Measurements from ENCODE around the gene CAND2. TPM values are rescaled to one million over a fixed set of nuclear protein-coding genes. Genes with fewer than 3 reads are reported as not detected.

Gene CAND2
- total RNA-seq, 2 donors from 2014 or later: 3.6 to 6.6 TPM

DNA sequence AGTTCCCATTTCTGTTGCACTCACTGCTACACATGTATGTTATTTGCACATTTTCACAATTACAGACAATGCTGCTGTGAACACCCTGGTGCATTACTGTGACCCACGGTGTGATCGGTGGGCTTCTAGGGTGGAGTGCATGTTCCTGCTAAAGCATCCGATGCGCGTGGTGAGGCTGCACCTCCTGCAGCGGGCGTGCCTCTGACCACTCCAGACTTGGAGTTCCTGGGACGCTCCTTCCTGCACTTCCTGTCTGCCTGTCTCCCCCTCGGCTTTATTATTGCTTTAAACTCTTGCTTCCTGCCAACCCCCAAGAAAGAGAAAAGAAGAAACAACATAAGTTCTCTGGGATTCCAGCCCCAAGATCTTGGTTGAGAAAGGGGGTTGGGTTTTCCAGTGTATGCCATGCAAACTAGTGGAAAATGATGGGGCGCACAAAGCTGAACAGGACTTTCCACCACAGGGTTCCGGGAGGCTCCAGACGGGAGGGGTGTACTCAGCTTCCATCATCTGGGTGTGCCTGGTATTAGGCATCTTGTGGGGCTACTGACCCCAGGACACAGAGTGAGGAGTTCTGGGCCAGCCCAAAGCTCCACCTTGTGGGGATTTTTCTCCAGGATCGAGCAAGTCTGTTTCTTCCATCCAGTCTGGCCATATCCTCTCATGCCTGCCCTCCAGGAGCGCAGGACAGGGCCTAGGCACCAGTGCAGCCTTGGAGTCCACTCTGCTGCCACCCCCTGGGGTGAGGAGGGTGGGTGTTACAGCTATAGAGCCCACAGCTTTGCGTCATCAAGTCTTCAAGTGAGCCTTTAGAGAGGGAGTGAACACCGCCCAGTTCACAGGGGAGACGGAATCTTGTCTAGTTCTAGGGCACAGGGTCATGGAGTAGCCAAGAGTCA is 33.7 kb downstream of the CAND2 start:
- no peak for TF ChIP-seq CTCF (IDR thresholded peaks at IDR 0.05)
- WGBS, 2 donors: 77 to 81% methylated on average over 14 to 17 of the region's 17 CpGs
- intact Hi-C loops (cut with DNase I): no loop called here
- Histone ChIP-seq H3K27me3 (no peaks in the 10 kb centered on the region), H3K4me1 (no peaks in the 10 kb centered on the region), H3K4me3 (no peak overlapping the region), H3K9me3 (no peaks in the 10 kb centered on the region), H3K36me3 (replicated peaks in 1 of 2; ENCODE audit: insufficient read depth in 1 of 2, low read depth in 2 of 2) (peaks cover 10 to 14% of the 10 kb centered on the region in 2 donors), H3K27ac (no peak overlapping the region)
- no peak for DNase-seq
- no peak for ATAC-seq

DNA sequence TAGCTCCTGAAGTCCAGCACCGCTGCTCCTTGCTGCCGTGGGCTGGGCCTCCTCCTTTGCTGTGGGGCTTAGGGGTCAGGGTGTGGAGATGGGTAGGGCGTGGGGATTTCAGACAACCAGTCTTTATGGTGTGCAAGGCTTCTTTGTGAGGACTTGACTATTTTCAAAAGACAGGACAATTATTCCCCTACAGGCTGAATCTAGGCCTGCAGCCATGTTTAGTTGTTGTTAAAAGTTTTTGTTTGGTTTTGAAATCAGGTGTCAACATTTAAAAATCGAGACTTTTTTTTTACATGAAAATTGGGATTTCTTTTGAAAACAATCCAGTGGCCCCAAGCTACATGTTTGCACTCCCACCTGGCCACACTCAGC is 34.3 kb downstream of the CAND2 start:
- no peaks in the 10 kb centered on the region for H3K4me1 ChIP-seq
- 82 to 85% methylated on average over 4 of the region's 4 CpGs for WGBS, 2 donors

DNA sequence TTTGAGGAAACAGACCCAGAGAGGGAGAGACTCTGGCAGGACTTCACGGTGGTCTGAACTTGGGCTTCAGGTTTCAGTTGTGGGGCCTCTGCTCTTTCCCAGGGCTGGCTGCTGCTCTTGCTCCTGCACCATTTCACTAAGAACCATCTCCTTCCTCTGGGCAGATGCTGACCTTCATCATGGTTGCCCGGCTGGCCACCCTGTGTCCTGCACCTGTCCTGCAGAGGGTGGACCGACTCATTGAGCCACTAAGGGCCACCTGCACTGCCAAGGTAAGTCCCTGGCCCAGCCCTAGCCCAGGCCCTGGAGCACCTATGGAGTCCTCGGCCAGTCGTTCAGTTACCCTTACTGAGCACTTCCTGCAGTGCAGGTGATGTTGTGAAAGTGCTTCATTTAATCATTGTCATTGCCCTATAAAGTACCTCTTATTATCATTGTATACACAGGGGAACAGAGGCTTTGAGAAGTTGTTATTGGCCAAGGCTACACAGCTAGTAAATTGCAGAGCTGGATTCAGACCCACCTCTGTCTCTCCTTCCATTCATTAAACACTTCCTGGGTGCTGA is 34.9 kb downstream of the CAND2 start:
- H3K4me1 ChIP-seq: no peaks in the 10 kb centered on the region
- 71 to 81% methylated on average over 3 to 5 of the region's 5 CpGs for WGBS, 2 donors
- no peak for ATAC-seq
- H3K4me3 ChIP-seq: no peak overlapping the region
- peaks cover 18 to 22% of the 10 kb centered on the region in 2 donors for H3K36me3 ChIP-seq (replicated peaks in 1 of 2; ENCODE audit: insufficient read depth in 1 of 2, low read depth in 2 of 2)
- H3K27me3 ChIP-seq: no peaks in the 10 kb centered on the region
- H3K27ac ChIP-seq: no peak overlapping the region
- TF ChIP-seq CTCF (IDR thresholded peaks at IDR 0.05) (no peak), POLR2A (IDR thresholded peaks at IDR 0.05) (no peak)
- no peaks in the 10 kb centered on the region for H3K9me3 ChIP-seq
- intact Hi-C loops (cut with DNase I): no loop called here
- no peak for DNase-seq

More for the DNA sequence above, 34.3 kb downstream of the CAND2 start:
- TF ChIP-seq POLR2A (IDR thresholded peaks at IDR 0.05): no peak
- peak in 2 of 7 experiments; percentile 4 to 23 for TF ChIP-seq CTCF (IDR thresholded peaks at IDR 0.05)
- no peak overlapping the region for H3K4me3 ChIP-seq
- DNase-seq (no peak), ATAC-seq (no peak)
- no peaks in the 10 kb centered on the region for H3K27me3 ChIP-seq
- no peaks in the 10 kb centered on the region for H3K9me3 ChIP-seq
- intact Hi-C loops (cut with DNase I): no loop called here
- no peak overlapping the region for H3K27ac ChIP-seq
- peaks cover 16 to 18% of the 10 kb centered on the region in 2 donors for H3K36me3 ChIP-seq (replicated peaks in 1 of 2; ENCODE audit: insufficient read depth in 1 of 2, low read depth in 2 of 2)

DNA sequence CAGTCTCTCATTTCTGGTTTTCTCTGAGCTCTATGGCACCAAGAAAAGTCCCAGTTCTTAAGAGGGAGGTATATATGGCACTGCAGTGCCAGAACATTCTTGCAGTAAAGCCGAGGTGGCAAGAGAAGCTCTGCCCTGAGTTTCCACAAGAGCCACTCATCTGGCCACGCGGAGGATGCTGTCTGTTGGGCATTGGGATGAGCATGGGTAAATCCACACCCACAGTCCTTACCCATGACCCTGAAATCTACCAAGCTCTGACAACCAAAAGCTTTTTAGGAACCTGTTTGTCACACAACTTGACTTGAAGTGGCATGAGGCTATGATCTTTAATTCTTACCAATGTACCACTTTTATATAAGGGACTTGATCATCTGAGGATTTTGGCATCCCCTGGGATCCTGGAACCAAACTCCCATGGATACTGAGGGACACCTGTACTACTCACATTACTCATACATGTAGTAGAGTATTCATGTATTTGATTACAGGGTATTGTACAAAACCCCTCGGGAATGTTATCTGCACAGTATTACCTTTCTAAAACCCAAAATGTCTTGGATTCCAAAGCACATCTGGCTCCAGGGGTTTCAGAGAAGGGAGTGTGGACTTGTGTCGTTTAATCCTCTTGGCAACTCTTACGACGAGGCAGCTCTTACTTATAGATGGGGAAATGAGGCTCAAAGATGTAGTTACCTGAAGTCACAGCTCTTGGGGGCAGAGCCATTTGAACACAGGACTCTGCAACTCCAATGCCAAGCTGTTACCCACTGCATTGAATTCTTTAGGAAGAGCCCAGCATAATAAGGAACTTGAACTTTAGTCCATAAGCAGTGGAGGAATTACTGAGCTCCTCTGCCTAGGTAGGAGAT is 36.1 kb downstream of the CAND2 start:
- no peak for DNase-seq
- intact Hi-C loops (cut with DNase I): no loop called here
- WGBS, 2 donors: 79 to 82% methylated on average over 7 of the region's 7 CpGs
- no peak for ATAC-seq
- no peaks in the 10 kb centered on the region for H3K9me3 ChIP-seq
- no peak overlapping the region for H3K4me3 ChIP-seq
- TF ChIP-seq POLR2A (IDR thresholded peaks at IDR 0.05) (no peak), CTCF (IDR thresholded peaks at IDR 0.05) (no peak)
- no peaks in the 10 kb centered on the region for H3K27me3 ChIP-seq
- peaks cover 1% of the 10 kb centered on the region for H3K4me1 ChIP-seq
- H3K36me3 ChIP-seq (replicated peaks in 1 of 2; ENCODE audit: insufficient read depth in 1 of 2, low read depth in 2 of 2): peaks cover 18 to 27% of the 10 kb centered on the region in 2 donors
- no peak overlapping the region for H3K27ac ChIP-seq

Measured in body of pancreas (tissue), 4 donors.